Measurements from ENCODE around the gene RBFOX2.

RBFOX2 gene

GRCh38 chr22:35894937-35895708, 133.5 kb downstream of the RBFOX2 start:
- DNase-seq: no peak

- DNase-seq: no peak
These were observed 134.2 kb downstream of the RBFOX2 start for GRCh38 chr22:35894464-35894878.

GRCh38 chr22:35893698-35894097, 134.9 kb downstream of the RBFOX2 start:
- no peak for DNase-seq

GRCh38 chr22:35892192-35892591, 136.4 kb downstream of the RBFOX2 start:
- DNase-seq: no peak

- DNase-seq: peak in 1 of 2 experiments; percentile 19
These were observed 137.2 kb downstream of the RBFOX2 start for GRCh38 chr22:35891442-35891841.

GRCh38 chr22:35889071-35889470, 139.6 kb downstream of the RBFOX2 start:
- no peak for DNase-seq

GRCh38 chr22:35888181-35888870, 140.3 kb downstream of the RBFOX2 start:
- DNase-seq: no peak

GRCh38 chr22:35887296-35887875, 141.2 kb downstream of the RBFOX2 start:
- DNase-seq: no peak

- DNase-seq: no peak
These were observed 142.3 kb downstream of the RBFOX2 start for GRCh38 chr22:35886309-35886708.

- no peak for DNase-seq
These were observed 144.1 kb downstream of the RBFOX2 start for GRCh38 chr22:35884529-35884928.

- DNase-seq: no peak
These were observed 145.5 kb downstream of the RBFOX2 start for GRCh38 chr22:35883031-35883620.

GRCh38 chr22:35882211-35883030, 146.2 kb downstream of the RBFOX2 start:
- peak in 1 of 2 experiments; percentile 15 for DNase-seq

- DNase-seq: no peak
These were observed 149.3 kb downstream of the RBFOX2 start for GRCh38 chr22:35879351-35879750.

- no peak for DNase-seq
These were observed 155.2 kb downstream of the RBFOX2 start for GRCh38 chr22:35873426-35873825.

GRCh38 chr22:35872451-35872850, 156.2 kb downstream of the RBFOX2 start:
- DNase-seq: no peak

GRCh38 chr22:35870517-35871293, 157.9 kb downstream of the RBFOX2 start:
- no peak for DNase-seq

GRCh38 chr22:35868938-35869337, 159.7 kb downstream of the RBFOX2 start:
- no peak for DNase-seq

- no peak for DNase-seq
These were observed 162.0 kb downstream of the RBFOX2 start for GRCh38 chr22:35866651-35867050.

- peak; percentile 62 to 82 for DNase-seq
These were observed 164.0 kb downstream of the RBFOX2 start for GRCh38 chr22:35864545-35865165.

GRCh38 chr22:35863432-35863831, 165.2 kb downstream of the RBFOX2 start:
- peak; percentile 80 to 93 for DNase-seq

- DNase-seq: no peak
These were observed 165.9 kb downstream of the RBFOX2 start for GRCh38 chr22:35862697-35863096.
